ENCODE measurements around the gene GANC.

The GANC gene

GRCh38 chr15:42282926-42283325, 9.9 kb downstream of the GANC start:
- Histone ChIP-seq H3K27ac (ENCODE audit: low read length) (no peak overlapping the region), H4K20me1 (ENCODE audit: insufficient read depth, low read length) (no peaks in the 10 kb centered on the region), H2AFZ (ENCODE audit: low read depth, low read length) (no peak overlapping the region), H3K4me1 (ENCODE audit: low read length) (no peaks in the 10 kb centered on the region), H3K4me2 (ENCODE audit: low read length) (no peak overlapping the region), H3K9ac (ENCODE audit: low read length) (no peak overlapping the region), H3K9me3 (ENCODE audit: insufficient read depth, low read length) (no peaks in the 10 kb centered on the region), H3K36me3 (replicated peaks; ENCODE audit: low read depth, low read length) (peaks cover 21% of the 10 kb centered on the region), H3K27me3 (ENCODE audit: low read depth, low read length) (no peaks in the 10 kb centered on the region), H3K4me3 (ENCODE audit: low read length) (no peak overlapping the region), H3K79me2 (ENCODE audit: low read length) (no peaks in the 10 kb centered on the region)
- TF ChIP-seq EZH2phosphoT487 (IDR thresholded peaks at IDR 0.05; ENCODE audit: low read depth) (no peak), CTCF (IDR thresholded peaks at IDR 0.05; ENCODE audit: low read depth, low read length) (no peak)

- H3K27me3 ChIP-seq (ENCODE audit: low read depth, low read length): no peaks in the 10 kb centered on the region
- H3K79me2 ChIP-seq (ENCODE audit: low read length): no peaks in the 10 kb centered on the region
- H3K9ac ChIP-seq (ENCODE audit: low read length): no peak overlapping the region
- peaks cover 19% of the 10 kb centered on the region for H3K36me3 ChIP-seq (replicated peaks; ENCODE audit: low read depth, low read length)
- no peak for TF ChIP-seq CTCF (IDR thresholded peaks at IDR 0.05; ENCODE audit: low read depth, low read length)
- TF ChIP-seq EZH2phosphoT487 (IDR thresholded peaks at IDR 0.05; ENCODE audit: low read depth): no peak
- H3K4me2 ChIP-seq (ENCODE audit: low read length): no peak overlapping the region
- no peaks in the 10 kb centered on the region for H3K9me3 ChIP-seq (ENCODE audit: insufficient read depth, low read length)
- no peak overlapping the region for H3K4me3 ChIP-seq (ENCODE audit: low read length)
- H3K27ac ChIP-seq (ENCODE audit: low read length): no peak overlapping the region
- H2AFZ ChIP-seq (ENCODE audit: low read depth, low read length): no peak overlapping the region
- no peaks in the 10 kb centered on the region for H4K20me1 ChIP-seq (ENCODE audit: insufficient read depth, low read length)
- H3K4me1 ChIP-seq (ENCODE audit: low read length): no peaks in the 10 kb centered on the region
Observed at GRCh38 chr15:42283671-42284070, 10.7 kb downstream of the GANC start.

- Histone ChIP-seq H3K9me3 (ENCODE audit: insufficient read depth, low read length) (no peaks in the 10 kb centered on the region), H3K36me3 (replicated peaks; ENCODE audit: low read depth, low read length) (peaks cover 22% of the 10 kb centered on the region), H3K79me2 (ENCODE audit: low read length) (no peaks in the 10 kb centered on the region), H2AFZ (ENCODE audit: low read depth, low read length) (no peak overlapping the region), H4K20me1 (ENCODE audit: insufficient read depth, low read length) (no peaks in the 10 kb centered on the region), H3K4me1 (ENCODE audit: low read length) (no peaks in the 10 kb centered on the region), H3K4me2 (ENCODE audit: low read length) (no peak overlapping the region), H3K27ac (ENCODE audit: low read length) (no peak overlapping the region), H3K4me3 (ENCODE audit: low read length) (no peak overlapping the region), H3K9ac (ENCODE audit: low read length) (no peak overlapping the region), H3K27me3 (ENCODE audit: low read depth, low read length) (no peaks in the 10 kb centered on the region)
- TF ChIP-seq EZH2phosphoT487 (IDR thresholded peaks at IDR 0.05; ENCODE audit: low read depth) (no peak), CTCF (IDR thresholded peaks at IDR 0.05; ENCODE audit: low read depth, low read length) (no peak)
Observed at GRCh38 chr15:42284551-42284950, 11.6 kb downstream of the GANC start.

- TF ChIP-seq CTCF (IDR thresholded peaks at IDR 0.05; ENCODE audit: low read depth, low read length) (no peak), EZH2phosphoT487 (IDR thresholded peaks at IDR 0.05; ENCODE audit: low read depth) (no peak)
- no peak overlapping the region for H3K27ac ChIP-seq (ENCODE audit: low read length)
Observed at GRCh38 chr15:42285034-42285433, 12.0 kb downstream of the GANC start.

More at GRCh38 chr15:42285034-42285433, 12.0 kb downstream of the GANC start:
- Histone ChIP-seq H3K79me2 (ENCODE audit: low read length) (no peaks in the 10 kb centered on the region), H3K4me2 (ENCODE audit: low read length) (no peak overlapping the region), H3K4me3 (ENCODE audit: low read length) (no peak overlapping the region), H2AFZ (ENCODE audit: low read depth, low read length) (no peak overlapping the region), H3K36me3 (replicated peaks; ENCODE audit: low read depth, low read length) (peaks cover 22% of the 10 kb centered on the region), H3K27me3 (ENCODE audit: low read depth, low read length) (no peaks in the 10 kb centered on the region), H3K4me1 (ENCODE audit: low read length) (no peaks in the 10 kb centered on the region), H3K9ac (ENCODE audit: low read length) (no peak overlapping the region), H3K9me3 (ENCODE audit: insufficient read depth, low read length) (no peaks in the 10 kb centered on the region), H4K20me1 (ENCODE audit: insufficient read depth, low read length) (no peaks in the 10 kb centered on the region)

All from OCI-LY3 (cell line).